Activated T-cell treated with anti-CD3 and anti-CD28 coated beads, Interleukin-2, amount 50 U/mL, for 72 hours (primary cell): ENCODE results near the gene ACAD11. TPM values are rescaled to one million over a fixed set of nuclear protein-coding genes. Genes with fewer than 3 reads are reported as not detected.
"Not testable (repeated sequence)": the region's sequence is repeated elsewhere in the genome, so short reads cannot be mapped to it uniquely, and the experiment has no call there.

Experiments
- ATAC-seq, 2 donors: fragments of 150-1000 bp; cut with Tn5 transposase; replicated peaks in 1 of 2; 2 replicates each; pipeline ENCODE4 v1.10.0; 2021; ENCODE audit warnings: moderate library complexity in 2 of 2, mild to moderate bottlenecking in 1 of 2
- DNase-seq, 2 donors: peaks; one replicate each; pipeline ENCODE4 v3.0.0; 2021 to 2022; ENCODE audit warnings: mixed read lengths in 1 of 2
- H3K27ac Mint-ChIP-seq: one replicate; pipeline ENCODE4 v1.8.0; 2022; ENCODE audit warnings: mild to moderate bottlenecking, moderate library complexity, mixed read lengths
- H3K27me3 Mint-ChIP-seq: one replicate; pipeline ENCODE4 v1.8.0; 2022; ENCODE audit warnings: low read depth, mixed read lengths
- H3K36me3 Mint-ChIP-seq, 2 donors: one replicate each; pipeline ENCODE4 v1.8.0; 2022; ENCODE audit warnings: mixed read lengths in 2 of 2, mild to moderate bottlenecking in 1 of 2; ENCODE audit not compliant: insufficient read depth in 2 of 2
- H3K4me1 Mint-ChIP-seq: one replicate; pipeline ENCODE4 v1.8.0; 2022; ENCODE audit warnings: low read depth, mixed read lengths
- H3K4me3 Mint-ChIP-seq, 2 donors: one replicate each; pipeline ENCODE4 v1.8.0; 2022; ENCODE audit warnings: mild to moderate bottlenecking in 2 of 2, mixed read lengths in 2 of 2, moderate library complexity in 2 of 2
- H3K9me3 Mint-ChIP-seq, 2 donors: one replicate each; pipeline ENCODE4 v1.8.0; 2022; ENCODE audit warnings: mixed read lengths in 2 of 2
- total RNA-seq, 2 donors: library from RNA; stranded (reverse); gene quantifications; one replicate each; pipeline ENCODE4 v1.2.3, GENCODE V29; 2022

Gene ACAD11
- total RNA-seq, 2 donors from 2014 or later, result 34.1 to 40.9 TPM

DNA sequence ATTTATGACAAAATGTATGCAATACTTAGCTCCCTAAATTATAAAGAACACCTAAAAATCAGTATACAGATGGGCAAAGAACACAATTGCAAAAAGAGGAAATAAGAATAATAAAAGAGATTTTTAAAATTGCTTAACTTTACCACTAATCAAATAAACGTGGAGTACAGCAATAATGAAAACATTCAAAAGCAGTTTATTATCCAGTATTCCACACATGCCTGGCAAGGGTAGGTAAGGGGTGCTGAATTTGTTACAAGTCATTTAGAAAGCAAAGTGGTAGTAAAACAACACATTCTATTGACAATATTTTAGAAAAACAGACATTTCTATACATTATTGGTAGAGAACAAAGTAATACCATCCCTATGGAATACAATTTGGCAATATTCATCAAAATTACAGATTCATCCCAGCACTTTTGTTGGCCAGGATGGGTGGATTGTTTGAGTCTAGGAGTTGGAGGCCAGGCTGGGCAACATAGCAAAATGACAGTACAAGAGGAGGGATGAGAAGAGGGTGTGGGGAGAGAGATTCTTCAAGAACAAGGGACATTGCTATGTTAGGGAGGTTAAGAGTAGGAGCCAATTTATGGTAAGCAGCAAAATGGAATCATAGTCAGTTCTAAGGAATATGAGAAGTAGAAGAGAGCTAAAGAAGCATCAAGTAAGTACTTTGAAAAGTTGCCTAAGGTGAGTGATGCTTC, 66.2 kb downstream of the ACAD11 start:
- H3K4me3 Mint-ChIP-seq, result no peak overlapping the region
- H3K9me3 Mint-ChIP-seq, result no peaks in the 10 kb centered on the region
- DNase-seq, result no peak
- H3K4me1 Mint-ChIP-seq, result no peaks in the 10 kb centered on the region
- no peak for ATAC-seq
- H3K36me3 Mint-ChIP-seq, result peaks cover 9 to 15% of the 10 kb centered on the region in 2 donors
- no peak overlapping the region for H3K27ac Mint-ChIP-seq
- H3K27me3 Mint-ChIP-seq, result no peaks in the 10 kb centered on the region

DNA sequence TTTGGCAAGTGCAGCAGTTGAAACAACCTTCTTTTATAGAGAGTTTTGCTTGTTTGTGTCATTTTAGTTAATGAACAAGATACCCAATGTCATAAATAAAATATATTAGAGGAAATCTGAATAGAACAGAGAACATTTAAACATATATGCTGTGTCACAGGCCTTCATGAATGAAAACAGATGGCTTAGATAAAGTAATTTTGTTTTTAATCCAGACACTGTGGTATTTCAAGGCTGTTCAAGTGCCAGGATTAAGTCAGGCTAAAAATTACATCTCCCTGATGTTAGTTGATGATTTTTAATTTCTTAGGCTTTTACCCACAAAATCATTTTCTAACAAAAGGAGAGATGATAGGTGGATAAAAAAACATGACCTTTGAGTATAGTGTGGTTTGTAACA, 67.4 kb downstream of the ACAD11 start:
- no peak for ATAC-seq
- DNase-seq, result no peak
- Mint-ChIP-seq H3K27ac (no peak overlapping the region), H3K4me1 (no peaks in the 10 kb centered on the region), H3K27me3 (no peaks in the 10 kb centered on the region), H3K4me3 (no peak overlapping the region), H3K36me3 (peaks cover 9 to 17% of the 10 kb centered on the region in 2 donors), H3K9me3 (peaks cover under 1% of the 10 kb centered on the region in 2 donors)

DNA sequence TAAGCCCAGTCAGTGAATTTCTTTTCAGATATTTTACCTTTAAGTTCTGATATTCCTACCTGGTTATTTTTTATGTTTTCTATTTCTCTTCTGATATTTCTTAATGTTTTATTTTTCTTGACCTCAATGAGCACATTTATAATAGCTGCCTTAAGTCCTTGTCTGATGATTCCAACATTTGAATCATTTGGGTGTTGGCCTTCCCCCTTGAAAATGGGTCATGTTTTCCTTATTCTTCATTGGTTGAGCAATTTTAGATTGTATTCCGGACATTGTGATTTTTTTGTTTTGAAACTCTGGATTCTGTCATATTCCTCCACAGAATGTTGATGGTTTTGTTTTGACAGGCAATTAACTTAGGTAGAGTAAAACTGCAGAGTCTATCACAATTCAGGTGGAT, 72.2 kb downstream of the ACAD11 start:
- no peaks in the 10 kb centered on the region for H3K4me1 Mint-ChIP-seq
- no peak for ATAC-seq
- H3K4me3 Mint-ChIP-seq, result no peak overlapping the region

DNA sequence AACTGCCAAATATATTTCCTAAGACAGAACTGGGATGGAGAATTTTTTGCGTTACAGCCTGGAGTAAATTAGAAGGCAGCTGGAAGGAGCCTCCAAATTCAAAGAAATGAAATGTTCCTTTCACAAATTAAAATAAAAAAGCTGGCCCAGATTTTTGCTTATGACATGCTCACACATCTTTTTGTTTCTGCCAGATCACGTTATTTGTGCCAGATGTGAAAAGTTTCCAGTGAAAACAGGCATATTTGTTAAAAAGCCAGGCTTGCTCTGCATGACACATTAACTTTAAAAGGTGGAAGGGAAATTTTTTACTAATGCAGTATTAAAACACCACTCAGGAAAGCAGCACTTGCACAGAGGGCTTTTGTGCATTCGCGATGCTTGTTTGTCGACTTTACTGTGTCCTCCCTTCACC, 85.8 kb downstream of the ACAD11 start:
- H3K27me3 Mint-ChIP-seq, result no peaks in the 10 kb centered on the region
- no peak overlapping the region for H3K4me3 Mint-ChIP-seq
- no peaks in the 10 kb centered on the region for H3K9me3 Mint-ChIP-seq
- peaks cover 2 to 3% of the 10 kb centered on the region in 2 donors for H3K36me3 Mint-ChIP-seq
- peaks cover 8% of the 10 kb centered on the region for H3K4me1 Mint-ChIP-seq
- ATAC-seq (no peak), DNase-seq (no peak)
- no peak overlapping the region for H3K27ac Mint-ChIP-seq

More for the DNA sequence above, 72.2 kb downstream of the ACAD11 start:
- peaks cover 2% of the 10 kb centered on the region in 2 donors for H3K9me3 Mint-ChIP-seq
- H3K27me3 Mint-ChIP-seq, result no peaks in the 10 kb centered on the region
- no peak overlapping the region for H3K27ac Mint-ChIP-seq
- no peak for DNase-seq
- H3K36me3 Mint-ChIP-seq, result peaks cover 7 to 10% of the 10 kb centered on the region in 2 donors

DNA sequence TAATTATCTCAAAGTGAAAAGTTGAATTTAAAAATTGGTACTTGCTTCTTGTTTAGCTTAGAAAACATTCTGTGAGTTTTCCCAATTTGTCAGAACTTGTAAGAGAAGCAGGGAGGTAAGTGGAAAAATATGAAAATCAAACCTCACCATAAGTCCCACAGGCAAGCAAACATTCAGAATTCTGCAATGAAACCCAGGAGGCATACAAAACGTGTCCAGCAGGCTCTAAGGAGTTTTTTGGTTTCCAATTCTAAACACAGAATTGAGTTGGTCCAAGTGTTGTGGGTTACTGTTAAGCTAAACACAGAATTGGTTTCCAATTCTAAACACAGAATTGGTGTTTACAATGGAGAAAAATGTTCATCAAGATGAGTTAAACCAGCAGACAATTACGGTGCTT, 89.6 kb downstream of the ACAD11 start:
- no peaks in the 10 kb centered on the region for H3K9me3 Mint-ChIP-seq
- no peaks in the 10 kb centered on the region for H3K27me3 Mint-ChIP-seq
- H3K36me3 Mint-ChIP-seq, result peaks cover 0 to 2% of the 10 kb centered on the region in 2 donors
- peaks cover 15% of the 10 kb centered on the region for H3K4me1 Mint-ChIP-seq
- H3K27ac Mint-ChIP-seq, result no peak overlapping the region
- no peak for ATAC-seq
- H3K4me3 Mint-ChIP-seq, result peak overlapping the region in 1 of 2 donors; percentile 65
- no peak for DNase-seq

DNA sequence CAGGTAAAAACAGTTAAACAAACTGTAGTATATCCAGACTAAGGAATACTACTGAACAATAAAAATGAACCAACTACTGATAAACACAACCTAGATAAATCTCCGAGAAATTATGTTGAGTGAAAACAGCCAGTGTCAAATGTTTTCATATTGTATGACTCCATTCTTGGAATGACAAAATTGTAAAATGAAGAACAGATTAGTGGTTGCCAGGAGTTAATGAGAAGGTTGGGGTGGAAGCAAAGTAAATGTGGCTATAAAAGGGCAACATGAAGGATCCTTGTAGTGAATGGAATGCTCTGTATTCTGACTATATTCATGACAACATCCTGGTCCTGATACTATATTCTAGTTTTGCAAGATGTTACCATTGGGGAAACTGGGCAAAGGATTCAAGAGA, 90.0 kb downstream of the ACAD11 start:
- Mint-ChIP-seq H3K9me3 (no peaks in the 10 kb centered on the region), H3K27me3 (no peaks in the 10 kb centered on the region), H3K36me3 (peaks cover 0 to 2% of the 10 kb centered on the region in 2 donors), H3K4me3 (peak overlapping the region in 1 of 2 donors; percentile 65), H3K4me1 (peaks cover 15% of the 10 kb centered on the region), H3K27ac (peak overlapping the region; percentile 93)
- ATAC-seq, result peak; percentile 25 to 52
- no peak for DNase-seq

DNA sequence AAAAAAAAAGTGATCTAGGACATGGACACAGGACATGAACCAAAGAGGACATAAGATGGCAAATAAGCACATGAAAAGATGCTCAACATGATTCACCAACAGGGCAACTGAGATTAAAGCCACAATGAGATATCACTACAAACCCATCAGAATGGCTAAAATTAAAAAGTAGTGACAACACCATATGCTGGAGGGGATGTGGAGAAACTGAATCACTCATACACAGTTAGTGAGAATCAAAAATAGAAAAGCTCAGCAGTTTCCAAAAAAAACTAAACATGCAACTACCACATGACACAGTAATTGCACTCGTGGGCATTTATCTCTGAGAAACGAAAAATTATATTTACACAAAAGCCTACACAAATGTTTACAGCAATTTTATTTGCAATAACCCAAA, 90.5 kb downstream of the ACAD11 start:
- Mint-ChIP-seq H3K27ac (peak overlapping the region; percentile 93), H3K4me1 (peaks cover 15% of the 10 kb centered on the region), H3K36me3 (peaks cover 0 to 2% of the 10 kb centered on the region in 2 donors), H3K9me3 (no peaks in the 10 kb centered on the region), H3K4me3 (peak overlapping the region in 1 of 2 donors; percentile 65), H3K27me3 (no peaks in the 10 kb centered on the region)
- DNase-seq (no peak), ATAC-seq (peak; percentile 65 to 92)

DNA sequence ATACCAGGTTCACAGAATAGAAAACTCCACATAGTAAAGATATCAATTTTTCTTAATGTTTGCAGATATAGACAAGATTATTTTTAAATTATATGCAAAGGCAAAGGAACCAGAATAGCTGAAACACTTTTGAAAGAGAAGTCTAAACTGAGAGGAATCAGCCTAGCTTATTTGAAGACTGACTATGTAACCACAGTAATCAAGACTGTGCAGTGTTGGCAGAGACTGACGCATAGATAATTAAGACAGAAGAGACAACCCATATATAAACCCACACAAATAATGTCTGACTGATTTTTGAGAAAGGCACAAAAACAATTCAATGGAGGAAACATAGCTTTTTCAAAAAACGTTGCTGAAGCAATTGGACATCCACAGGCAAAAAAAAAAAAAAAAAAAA, 91.2 kb downstream of the ACAD11 start:
- no peak for ATAC-seq
- Mint-ChIP-seq H3K9me3 (no peaks in the 10 kb centered on the region), H3K27me3 (no peaks in the 10 kb centered on the region), H3K36me3 (peaks cover 2% of the 10 kb centered on the region in 2 donors), H3K27ac (peak overlapping the region; percentile 93), H3K4me3 (peak overlapping the region in 1 of 2 donors; percentile 65), H3K4me1 (peaks cover 15% of the 10 kb centered on the region)
- no peak for DNase-seq

DNA sequence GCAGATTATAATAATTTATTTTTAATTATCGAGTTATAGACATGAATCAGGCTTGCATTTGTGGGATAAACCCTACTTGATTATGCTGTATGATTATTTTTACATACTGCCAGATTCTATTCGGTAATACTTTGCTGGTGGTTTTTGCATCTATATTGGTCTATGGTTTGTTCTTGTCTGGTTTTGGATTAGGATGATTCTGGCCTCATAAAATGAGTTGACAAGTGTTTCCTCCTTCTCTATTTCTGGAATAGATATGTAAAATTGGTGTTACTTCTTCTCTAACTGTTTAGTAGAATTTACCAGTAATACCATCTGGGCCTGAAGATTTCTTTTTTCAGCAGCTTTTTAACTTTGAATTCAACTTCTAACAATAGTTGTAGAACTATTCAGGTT, 95.5 kb downstream of the ACAD11 start:
- peaks cover 3 to 4% of the 10 kb centered on the region in 2 donors for H3K36me3 Mint-ChIP-seq
- no peak for ATAC-seq
- peaks cover 9% of the 10 kb centered on the region for H3K4me1 Mint-ChIP-seq
- DNase-seq, result no peak
- H3K9me3 Mint-ChIP-seq, result no peaks in the 10 kb centered on the region
- H3K27me3 Mint-ChIP-seq, result no peaks in the 10 kb centered on the region
- H3K4me3 Mint-ChIP-seq, result no peak overlapping the region
- no peak overlapping the region for H3K27ac Mint-ChIP-seq

DNA sequence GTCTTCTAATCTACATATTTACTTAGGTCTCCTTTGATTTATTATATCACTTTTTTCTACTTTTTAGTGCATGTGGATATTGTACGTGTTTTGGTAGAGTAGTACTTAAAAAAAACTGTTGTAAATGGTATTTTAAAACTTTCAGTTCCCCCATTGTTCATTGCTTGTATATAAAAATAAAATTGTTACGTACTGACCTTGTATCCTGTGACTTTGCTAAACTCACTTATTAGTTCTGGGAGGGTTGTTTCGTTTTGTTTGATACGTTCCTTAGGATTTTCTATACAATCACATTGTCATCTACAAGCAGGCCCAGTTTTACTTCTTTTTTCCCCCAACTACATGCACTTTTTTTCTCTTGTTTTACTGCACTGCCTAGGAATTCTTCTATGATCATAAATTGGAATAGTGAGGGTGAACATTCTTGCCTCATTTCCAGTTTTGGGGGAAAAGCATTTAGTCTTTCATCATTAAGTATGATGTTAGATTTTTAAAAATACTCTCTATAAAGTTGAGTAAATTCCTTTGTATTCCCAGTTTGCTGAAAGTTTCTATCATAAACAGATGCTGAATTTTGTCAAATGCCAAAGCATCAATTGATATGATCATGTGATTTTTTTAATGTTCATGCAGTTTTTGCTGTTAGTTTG, 96.1 kb downstream of the ACAD11 start:
- no peaks in the 10 kb centered on the region for H3K9me3 Mint-ChIP-seq
- H3K36me3 Mint-ChIP-seq, result peaks cover 3 to 4% of the 10 kb centered on the region in 2 donors
- H3K27me3 Mint-ChIP-seq, result no peaks in the 10 kb centered on the region
- H3K4me1 Mint-ChIP-seq, result peaks cover 4% of the 10 kb centered on the region
- H3K4me3 Mint-ChIP-seq, result no peak overlapping the region
- ATAC-seq, result no peak
- no peak overlapping the region for H3K27ac Mint-ChIP-seq
- DNase-seq, result no peak

DNA sequence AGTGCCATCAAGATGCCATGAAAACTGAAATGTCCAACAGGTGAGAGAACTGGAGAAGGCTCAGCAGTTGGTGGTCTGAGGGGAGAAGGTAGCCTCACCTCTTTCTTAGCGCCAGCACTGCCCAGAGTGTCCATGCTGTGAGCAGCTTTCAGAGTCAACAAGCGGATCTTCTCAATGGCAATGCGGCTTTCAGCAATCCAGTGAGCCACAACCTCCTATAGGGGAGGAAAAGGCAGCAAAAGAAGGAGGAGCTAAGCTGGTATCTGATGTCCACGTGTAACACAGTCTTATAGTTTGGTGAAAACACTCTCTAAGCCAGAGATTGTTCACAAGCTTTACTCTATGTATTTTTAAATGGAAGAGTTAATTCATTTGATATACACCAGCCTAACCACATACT, 98.6 kb downstream of the ACAD11 start:
- no peak overlapping the region for H3K27ac Mint-ChIP-seq
- ATAC-seq (no peak), DNase-seq (no peak)
- peaks cover 3 to 4% of the 10 kb centered on the region in 2 donors for H3K36me3 Mint-ChIP-seq
- no peaks in the 10 kb centered on the region for H3K27me3 Mint-ChIP-seq
- H3K9me3 Mint-ChIP-seq, result no peaks in the 10 kb centered on the region
- no peaks in the 10 kb centered on the region for H3K4me1 Mint-ChIP-seq
- H3K4me3 Mint-ChIP-seq, result no peak overlapping the region

DNA sequence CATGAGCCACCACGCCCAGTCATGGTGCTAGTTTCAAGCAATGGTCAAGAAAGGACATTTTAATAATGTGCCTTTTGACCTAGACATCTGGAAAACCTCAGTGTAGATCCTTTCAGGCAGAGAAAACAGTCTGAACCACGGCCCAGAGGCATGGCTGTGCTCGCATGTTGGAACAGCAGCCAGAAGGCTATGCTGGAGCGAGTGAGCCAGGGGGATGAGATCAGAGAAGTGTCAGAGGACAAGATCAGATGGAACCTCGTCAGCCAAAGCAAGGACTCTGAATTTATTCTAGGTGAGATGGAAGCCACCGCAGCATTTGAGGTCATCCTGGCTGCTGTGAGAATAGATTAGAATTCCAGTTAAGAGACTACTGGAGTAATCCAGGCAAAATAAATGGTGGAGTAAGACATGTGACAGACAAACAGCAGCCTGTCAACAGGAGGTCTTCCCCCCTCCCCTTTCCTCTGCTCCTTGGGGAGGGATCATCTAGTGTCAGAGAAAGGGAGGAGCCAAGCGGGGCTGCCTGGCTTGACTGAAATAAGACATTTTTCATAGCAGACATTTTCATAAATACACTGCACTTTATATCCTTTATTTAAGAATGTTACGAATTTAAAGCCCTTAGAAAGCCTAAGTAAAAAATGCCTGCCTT, 103.0 kb downstream of the ACAD11 start:
- Mint-ChIP-seq H3K27ac (no peak overlapping the region), H3K4me1 (no peaks in the 10 kb centered on the region), H3K4me3 (no peak overlapping the region), H3K36me3 (no peaks in the 10 kb centered on the region), H3K9me3 (no peaks in the 10 kb centered on the region), H3K27me3 (no peaks in the 10 kb centered on the region)
- DNase-seq (no peak), ATAC-seq (no peak)

DNA sequence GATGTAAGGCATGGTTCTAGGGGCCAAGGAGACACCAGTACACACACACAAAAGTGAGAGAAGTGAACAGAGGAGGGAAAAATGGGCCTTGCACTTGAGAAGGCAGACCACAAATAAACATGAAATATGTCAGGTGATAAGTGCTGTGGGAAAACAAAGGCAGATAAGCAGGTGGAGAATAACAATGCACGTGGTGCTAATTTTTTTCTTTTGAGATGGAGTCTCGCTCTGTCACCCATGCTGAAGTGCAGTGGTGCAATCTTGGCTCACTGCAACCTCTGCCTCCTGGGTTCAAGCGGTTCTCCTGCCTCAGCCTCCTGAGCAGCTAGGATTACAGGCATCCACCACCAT, 103.6 kb downstream of the ACAD11 start:
- not testable (repeated sequence) for ATAC-seq, H3K27ac Mint-ChIP-seq, H3K4me3 Mint-ChIP-seq, H3K9me3 Mint-ChIP-seq, H3K4me1 Mint-ChIP-seq, H3K27me3 Mint-ChIP-seq, DNase-seq, H3K36me3 Mint-ChIP-seq
